ENCODE results near the gene ASNSD1. TPM values are rescaled to one million over a fixed set of nuclear protein-coding genes. Genes with fewer than 3 reads are reported as not detected.
"Not testable (repeated sequence)": the region's sequence is repeated elsewhere in the genome, so short reads cannot be mapped to it uniquely, and the experiment has no call there.

The ASNSD1 gene
- total RNA-seq, 2 donors from 2014 or later = 36.1 to 51.9 TPM

DNA sequence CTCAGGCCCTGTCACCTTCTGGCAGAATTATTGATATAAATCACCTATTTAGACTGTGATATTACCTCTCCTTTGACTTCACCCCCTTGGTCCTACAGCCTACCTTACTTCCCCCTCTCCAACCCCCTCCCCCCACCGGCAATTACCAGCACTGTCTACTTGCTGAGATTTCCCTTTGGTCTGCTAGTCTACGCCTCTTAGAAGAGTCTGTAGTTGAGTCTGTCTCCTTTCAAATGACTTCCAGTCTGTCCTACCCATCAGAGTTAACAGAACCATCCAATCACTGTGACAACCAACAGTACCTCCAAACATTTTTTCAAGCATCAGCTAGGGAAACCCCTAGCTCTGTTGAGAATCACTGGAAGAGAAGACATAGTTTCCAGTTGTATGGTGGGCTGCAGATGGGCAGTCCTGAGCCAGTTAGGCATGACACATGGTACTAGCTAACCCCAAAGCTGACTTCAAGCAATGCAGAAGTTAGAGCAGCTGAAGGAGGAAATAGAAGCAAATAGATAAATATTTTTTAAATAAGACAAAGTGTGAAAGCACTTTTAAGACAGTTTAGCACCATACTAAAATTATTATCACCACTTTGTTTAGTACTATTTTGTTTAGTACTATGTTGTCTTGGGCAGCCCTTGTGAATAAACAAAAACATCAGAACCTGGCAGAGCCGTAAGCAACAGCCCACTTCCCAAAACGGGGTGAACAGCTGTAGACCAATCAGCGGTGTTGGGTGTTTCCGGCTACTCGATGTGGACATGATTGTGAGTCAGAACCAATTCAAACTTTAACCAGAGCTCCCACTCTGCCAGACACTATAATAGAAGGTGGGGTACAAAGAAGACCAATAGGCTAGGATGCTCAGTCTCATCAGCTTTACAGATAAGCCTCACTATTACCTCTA lies 2.7 kb upstream of the ASNSD1 start:
- no peaks in the 10 kb centered on the region for H3K36me3 Mint-ChIP-seq
- ATAC-seq = peak in 1 of 2 donors; percentile 9
- H3K27ac Mint-ChIP-seq = peak overlapping the region; percentile 43 to 80
- H3K4me1 Mint-ChIP-seq (ENCODE audit: low read depth in 2 of 2) = peaks cover 17% of the 10 kb centered on the region in 2 donors
- H3K9me3 Mint-ChIP-seq = no peaks in the 10 kb centered on the region
- peak overlapping the region; percentile 59 for H3K4me3 Mint-ChIP-seq
- H3K27me3 Mint-ChIP-seq = no peaks in the 10 kb centered on the region
- DNase-seq (ENCODE audit: low spot score) = no peak

- Mint-ChIP-seq H3K9me3 (no peaks in the 10 kb centered on the region), H3K27ac (peak overlapping the region; percentile 43 to 80), H3K4me3 (no peak overlapping the region), H3K4me1 (ENCODE audit: low read depth in 2 of 2) (peaks cover 19 to 25% of the 10 kb centered on the region in 2 donors), H3K27me3 (no peaks in the 10 kb centered on the region), H3K36me3 (no peaks in the 10 kb centered on the region)
- DNase-seq (ENCODE audit: low spot score) = no peak
- ATAC-seq = no peak
These were observed 1.5 kb upstream of the ASNSD1 start for GRCh38 chr2:189659734-189660133.

- H3K9me3 Mint-ChIP-seq = no peaks in the 10 kb centered on the region
- H3K36me3 Mint-ChIP-seq = no peaks in the 10 kb centered on the region
- no peak for ATAC-seq
- DNase-seq (ENCODE audit: low spot score) = no peak
- no peak overlapping the region for H3K27ac Mint-ChIP-seq
- H3K27me3 Mint-ChIP-seq = no peaks in the 10 kb centered on the region
- no peak overlapping the region for H3K4me3 Mint-ChIP-seq
- peaks cover 19 to 25% of the 10 kb centered on the region in 2 donors for H3K4me1 Mint-ChIP-seq (ENCODE audit: low read depth in 2 of 2)
These were observed 484 bp upstream of the ASNSD1 start for GRCh38 chr2:189660803-189661147.

DNA sequence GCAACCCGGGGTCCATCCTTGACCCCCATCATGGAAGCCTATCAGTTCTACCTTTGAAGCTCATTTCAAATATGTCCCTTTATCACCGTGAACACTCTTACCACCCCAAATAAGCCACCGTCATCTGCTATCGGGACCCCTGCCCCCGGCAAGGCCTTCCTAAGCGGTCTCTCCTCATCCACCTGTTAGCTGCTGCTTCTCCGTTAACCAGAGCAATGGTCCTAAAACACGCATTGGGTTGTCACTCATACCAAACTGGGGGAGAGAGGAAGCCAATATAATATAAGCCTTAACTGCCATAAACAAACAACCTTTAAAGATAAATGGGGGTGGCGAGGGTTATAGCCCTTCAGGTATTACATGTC lies 680 bp downstream of the ASNSD1 start:
- H3K27me3 Mint-ChIP-seq = no peaks in the 10 kb centered on the region
- peaks cover 16 to 25% of the 10 kb centered on the region in 2 donors for H3K4me1 Mint-ChIP-seq (ENCODE audit: low read depth in 2 of 2)
- no peak overlapping the region for H3K27ac Mint-ChIP-seq
- H3K4me3 Mint-ChIP-seq = no peak overlapping the region
- ATAC-seq = no peak
- no peak for DNase-seq (ENCODE audit: low spot score)
- peaks cover 9% of the 10 kb centered on the region for H3K36me3 Mint-ChIP-seq
- no peaks in the 10 kb centered on the region for H3K9me3 Mint-ChIP-seq

DNA sequence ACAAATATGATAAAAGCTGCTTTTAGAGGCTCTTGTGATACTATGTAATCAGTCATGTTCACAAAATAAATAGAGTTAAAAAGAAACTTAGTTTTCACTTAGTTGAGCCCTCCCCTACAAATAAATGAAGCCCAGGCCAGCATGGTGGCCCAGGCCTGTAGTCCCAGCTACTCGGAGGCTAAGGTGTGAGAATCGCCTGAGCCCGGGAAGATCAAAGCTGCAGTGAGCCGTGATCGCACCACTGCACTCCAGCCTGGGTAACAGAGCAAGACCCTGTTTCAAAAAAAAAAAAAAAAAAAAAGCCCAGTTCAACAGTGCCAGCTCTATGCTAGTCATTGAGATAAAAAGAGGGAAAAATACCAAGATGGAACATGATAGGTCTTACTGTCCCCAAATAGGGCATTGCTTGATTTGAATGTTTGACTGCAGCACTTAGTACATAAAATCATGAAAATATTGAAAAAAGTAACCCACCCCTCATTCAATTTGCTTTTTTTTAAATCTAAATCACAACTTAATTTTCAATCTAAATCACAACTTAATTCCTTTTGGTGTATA lies 1.5 kb downstream of the ASNSD1 start:
- no peaks in the 10 kb centered on the region for H3K9me3 Mint-ChIP-seq
- no peak for DNase-seq (ENCODE audit: low spot score)
- H3K36me3 Mint-ChIP-seq = peaks cover 17% of the 10 kb centered on the region
- H3K27me3 Mint-ChIP-seq = no peaks in the 10 kb centered on the region
- H3K27ac Mint-ChIP-seq = no peak overlapping the region
- ATAC-seq = no peak
- no peak overlapping the region for H3K4me3 Mint-ChIP-seq
- peaks cover 12 to 20% of the 10 kb centered on the region in 2 donors for H3K4me1 Mint-ChIP-seq (ENCODE audit: low read depth in 2 of 2)

DNA sequence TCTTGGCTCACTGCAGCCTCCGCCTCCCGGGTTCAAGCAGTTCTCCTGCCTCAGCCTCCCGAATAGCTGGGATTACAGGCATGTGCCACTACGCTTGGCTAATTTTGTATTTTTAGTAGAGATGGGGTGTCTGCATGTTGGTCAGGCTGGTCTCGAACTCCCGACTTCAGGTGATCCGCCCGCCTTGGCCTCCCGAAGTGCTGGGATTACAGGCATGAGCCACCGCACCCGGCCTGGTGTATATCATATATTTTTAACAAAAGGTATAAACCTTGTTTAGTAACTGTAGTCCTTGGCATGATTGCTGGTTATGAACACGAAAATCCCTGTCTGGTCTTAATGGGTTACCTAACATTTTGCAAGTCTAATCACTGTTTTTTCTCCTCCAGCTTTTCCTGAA lies 2.1 kb downstream of the ASNSD1 start:
- not testable (repeated sequence) for DNase-seq (ENCODE audit: low spot score)
- peak overlapping the region; percentile 55 for H3K4me3 Mint-ChIP-seq

GRCh38 chr2:189669913-189670312 lies 8.7 kb downstream of the ASNSD1 start:
- H3K4me1 Mint-ChIP-seq (ENCODE audit: low read depth in 2 of 2) = peaks cover 9 to 12% of the 10 kb centered on the region in 2 donors
- H3K9me3 Mint-ChIP-seq = no peaks in the 10 kb centered on the region
- peaks cover 32% of the 10 kb centered on the region for H3K36me3 Mint-ChIP-seq
- no peak for ATAC-seq
- no peaks in the 10 kb centered on the region for H3K27me3 Mint-ChIP-seq
- DNase-seq (ENCODE audit: low spot score) = no peak
- H3K27ac Mint-ChIP-seq = no peak overlapping the region
- H3K4me3 Mint-ChIP-seq = no peak overlapping the region

More for the DNA sequence above, 2.1 kb downstream of the ASNSD1 start:
- Mint-ChIP-seq H3K4me1 (ENCODE audit: low read depth in 2 of 2) (peaks cover 7 to 14% of the 10 kb centered on the region in 2 donors), H3K36me3 (peaks cover 20% of the 10 kb centered on the region)
- H3K9me3 Mint-ChIP-seq, H3K27me3 Mint-ChIP-seq, ATAC-seq, H3K27ac Mint-ChIP-seq: not testable (repeated sequence)

DNA sequence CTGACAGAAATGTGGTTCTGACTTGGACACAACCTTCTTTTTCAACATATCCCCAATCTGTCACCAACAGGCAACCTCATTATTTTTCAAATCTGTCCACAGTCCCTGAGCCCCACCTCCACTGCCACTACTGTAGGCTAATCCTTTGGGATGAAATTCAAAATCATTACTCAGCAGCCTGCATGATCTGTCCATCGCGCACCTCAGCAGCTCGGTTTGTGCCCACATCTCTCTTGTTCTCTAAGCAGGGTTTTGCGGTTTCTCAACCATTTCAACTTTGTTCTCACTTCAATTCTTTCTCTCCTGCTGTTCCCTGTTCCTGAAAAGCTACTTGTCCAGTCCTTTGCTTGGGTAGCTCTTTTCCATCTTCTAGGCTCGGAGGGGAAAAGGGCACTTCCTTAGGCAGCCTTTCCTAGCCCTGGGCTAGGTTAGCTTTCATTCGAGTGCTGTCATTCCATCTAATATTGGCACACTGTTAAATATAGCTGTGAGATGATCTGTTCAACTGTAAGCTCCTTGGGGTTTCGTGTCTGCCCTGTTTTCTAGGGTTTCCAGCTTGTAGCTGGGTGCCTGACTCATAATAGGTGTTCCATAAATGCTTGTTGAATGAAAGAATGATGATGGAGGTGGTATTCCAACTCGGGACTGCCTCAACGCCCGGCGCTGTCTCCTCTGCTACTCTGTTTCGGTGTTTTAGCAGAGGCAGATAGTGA lies 12.6 kb downstream of the ASNSD1 start:
- Mint-ChIP-seq H3K9me3 (no peaks in the 10 kb centered on the region), H3K4me1 (ENCODE audit: low read depth in 2 of 2) (peaks cover 12 to 21% of the 10 kb centered on the region in 2 donors), H3K4me3 (peak overlapping the region; percentile 68), H3K27me3 (no peaks in the 10 kb centered on the region), H3K27ac (peak overlapping the region; percentile 91 to 93), H3K36me3 (peaks cover 25% of the 10 kb centered on the region)
- ATAC-seq = no peak
- DNase-seq (ENCODE audit: low spot score) = no peak

- peaks cover 28% of the 10 kb centered on the region for H3K36me3 Mint-ChIP-seq
- peak; percentile 98 for ATAC-seq
- peaks cover 17 to 25% of the 10 kb centered on the region in 2 donors for H3K4me1 Mint-ChIP-seq (ENCODE audit: low read depth in 2 of 2)
- peak within 1 kb of the TSS; percentile 91 to 93 for H3K27ac Mint-ChIP-seq
- H3K4me3 Mint-ChIP-seq = peak within 1 kb of the TSS; percentile 89
- no peaks in the 10 kb centered on the region for H3K27me3 Mint-ChIP-seq
- no peaks in the 10 kb centered on the region for H3K9me3 Mint-ChIP-seq
- DNase-seq (ENCODE audit: low spot score) = peak; percentile 94
These were observed 13.3 kb downstream of the ASNSD1 start, which contains the start of gene ANKAR for GRCh38 chr2:189674374-189675112. Gene ANKAR (plus strand): TSS chr2:189674670. CDS start chr2:189676491, 1,821 bp downstream.

DNA sequence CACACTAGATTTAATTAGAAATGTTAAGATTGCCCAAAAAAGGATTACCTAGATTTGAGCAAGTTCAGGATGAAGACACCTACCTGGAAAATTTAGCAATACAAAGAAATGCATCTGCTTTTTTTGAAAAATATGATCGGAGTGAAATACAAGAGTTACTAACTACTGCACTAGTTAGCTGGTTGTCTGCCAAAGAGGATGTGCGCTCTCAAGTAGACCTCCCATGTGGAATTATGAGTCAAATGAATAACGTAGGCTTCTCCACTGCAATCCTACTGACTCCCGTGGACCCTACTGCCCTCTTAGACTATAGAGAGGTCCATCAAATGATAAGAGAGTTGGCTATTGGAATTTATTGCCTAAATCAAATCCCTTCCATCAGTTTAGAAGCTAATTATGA lies 15.2 kb downstream of the ASNSD1 start:
- no peak overlapping the region for H3K27ac Mint-ChIP-seq
- ATAC-seq (no peak), DNase-seq (ENCODE audit: low spot score) (no peak)
- H3K27me3 Mint-ChIP-seq = no peaks in the 10 kb centered on the region
- H3K4me3 Mint-ChIP-seq = no peak overlapping the region
- peaks cover 28% of the 10 kb centered on the region for H3K36me3 Mint-ChIP-seq
- peaks cover 25 to 36% of the 10 kb centered on the region in 2 donors for H3K4me1 Mint-ChIP-seq (ENCODE audit: low read depth in 2 of 2)
- no peaks in the 10 kb centered on the region for H3K9me3 Mint-ChIP-seq

- H3K27ac Mint-ChIP-seq = no peak overlapping the region
- H3K9me3 Mint-ChIP-seq = no peaks in the 10 kb centered on the region
- H3K27me3 Mint-ChIP-seq = no peaks in the 10 kb centered on the region
- peaks cover 22% of the 10 kb centered on the region for H3K36me3 Mint-ChIP-seq
- H3K4me3 Mint-ChIP-seq = no peak overlapping the region
- ATAC-seq (no peak), DNase-seq (ENCODE audit: low spot score) (no peak)
- H3K4me1 Mint-ChIP-seq (ENCODE audit: low read depth in 2 of 2) = peaks cover 20 to 27% of the 10 kb centered on the region in 2 donors
These were observed 18.0 kb downstream of the ASNSD1 start for GRCh38 chr2:189679226-189679625.

- Mint-ChIP-seq H3K27me3 (no peaks in the 10 kb centered on the region), H3K27ac (no peak overlapping the region), H3K4me1 (ENCODE audit: low read depth in 2 of 2) (peaks cover 23 to 25% of the 10 kb centered on the region in 2 donors), H3K9me3 (no peaks in the 10 kb centered on the region), H3K36me3 (peaks cover 22% of the 10 kb centered on the region), H3K4me3 (no peak overlapping the region)
- no peak for DNase-seq (ENCODE audit: low spot score)
- ATAC-seq = no peak
These were observed 19.9 kb downstream of the ASNSD1 start for GRCh38 chr2:189681203-189681602.

- Mint-ChIP-seq H3K27me3 (no peaks in the 10 kb centered on the region), H3K9me3 (no peaks in the 10 kb centered on the region), H3K4me3 (no peak overlapping the region), H3K27ac (no peak overlapping the region), H3K4me1 (ENCODE audit: low read depth in 2 of 2) (peaks cover 23 to 25% of the 10 kb centered on the region in 2 donors), H3K36me3 (peaks cover 22% of the 10 kb centered on the region)
- ATAC-seq = no peak
- DNase-seq (ENCODE audit: low spot score) = no peak
These were observed 20.6 kb downstream of the ASNSD1 start for GRCh38 chr2:189681903-189682302.

All from natural killer cell treated with Interleukin-12 subunit alpha and Interleukin-12 subunit beta and Interleukin-15 and Interleukin-18, amount 100 ng/mL, for 72 hours (primary cell).